Esophagus muscularis mucosa (tissue), 4 donors: ENCODE measurements around the gene ZBTB33. TPM values are rescaled to one million over a fixed set of nuclear protein-coding genes. Genes with fewer than 3 reads are reported as not detected.

Experiments used
- DNase-seq: peaks from one replicate; pipeline ENCODE4 v3.0.0-alpha.2; 2017; ENCODE audit errors: extremely low spot score
- H3K27ac ChIP-seq, 4 donors: fragments of 200-600 bp; sonication (generic); replicated peaks in 1 of 4; 1 replicate in 3 of 4; 2 replicates in 1 of 4; pipeline ENCODE4 v1.5.1; 2016 to 2019; ENCODE audit warnings: mild to moderate bottlenecking in 1 of 4
- H3K27me3 ChIP-seq, 4 donors: fragments of 200-600 bp; sonication (generic); one replicate each; pipeline versions ENCODE4 v1.5.1 to v1.6.0; 2016 to 2019
- H3K36me3 ChIP-seq, 4 donors: fragments of 200-600 bp; sonication (generic); one replicate each; pipeline ENCODE4 v1.5.1; 2016 to 2019
- H3K4me1 ChIP-seq, 4 donors: fragments of 200-600 bp; sonication (generic); one replicate each; pipeline ENCODE4 v1.5.1; 2016 to 2019
- H3K4me3 ChIP-seq, 4 donors: fragments of 200-600 bp; sonication (generic); 1 replicate in 2 of 4; 2 replicates in 2 of 4; pipeline ENCODE4 v1.5.1; 2016 to 2019; ENCODE audit warnings: mild to moderate bottlenecking in 4 of 4, moderate library complexity in 1 of 4
- H3K9me3 ChIP-seq, 4 donors: fragments of 200-600 bp; sonication (generic); 1 replicate in 3 of 4; 2 replicates in 1 of 4; pipeline ENCODE4 v1.5.1; 2016 to 2019
- CTCF ChIP-seq, 3 experiments: fragments of 200-600 bp in 2 of 3; fragments of 450-650 bp in 1 of 3; sonication (generic) in 2 of 3; IDR thresholded peaks; one replicate each; pipeline ENCODE4 v1.5.1; 2017 to 2019; ENCODE audit warnings: antibody characterized with exemption in 3 of 3, mild to moderate bottlenecking in 2 of 3, moderate library complexity in 1 of 3
- EP300 ChIP-seq: sonication (generic); formaldehyde crosslinking; IDR thresholded peaks from one replicate; pipeline ENCODE4 v1.6.1; 2017; ENCODE audit warnings: antibody characterized with exemption
- POLR2A ChIP-seq: fragments of 450-650 bp; IDR thresholded peaks from one replicate; pipeline ENCODE4 v1.6.1; 2017; ENCODE audit warnings: antibody characterized with exemption, moderate library complexity, mild to moderate bottlenecking, low read depth
- POLR2AphosphoS5 ChIP-seq, 2 donors: sonication (generic); formaldehyde crosslinking; IDR thresholded peaks; one replicate each; pipeline ENCODE4 v1.6.1; 2017; ENCODE audit warnings: antibody characterized with exemption in 2 of 2
- WGBS: methylation state at CpG from one replicate; pipeline ENCODE4 v1.1.5; 2018; 5-methylcytosine and 5-hydroxymethylcytosine counted together
- intact Hi-C: fragments of 100-400 bp; cut with DNase I; formaldehyde crosslinking; loops from one replicate; pipeline ENCODE4 v1.15.1; 2023
- total RNA-seq, 4 donors: library from RNA; depleted of rRNA; stranded (reverse); fragments of >200 nt; gene quantifications; one replicate each; pipeline versions ENCODE4 v1.1.0 to v1.2.1, GENCODE V29; 2016

ZBTB33 gene
- total RNA-seq: 1 to 10 TPM; 7.9 to 9.1 (median 8.1) TPM

GRCh38 chrX:120250522-120251271 lies at the start of gene ZBTB33:
Gene ZBTB33 (plus strand): TSS chrX:120250812. CDS start chrX:120253416, 2,604 bp downstream.
- Histone ChIP-seq H3K27ac (peak within 1 kb of the TSS; percentile 83 to 92 (median 90)), H3K4me3 (peak within 1 kb of the TSS; percentile 66 to 74 (median 73)), H3K27me3 (no peaks in the 10 kb centered on the region), H3K36me3 (peaks cover 0 to 18% (median 8%) of the 10 kb centered on the region in 4 donors), H3K4me1 (peaks cover 0 to 16% (median 4%) of the 10 kb centered on the region in 4 donors), H3K9me3 (peaks cover 0 to 4% (median 0%) of the 10 kb centered on the region in 4 donors)
- 46% methylated on average over 43 of the region's 75 CpGs for WGBS
- peak; percentile 94 for DNase-seq
- intact Hi-C loops: no loop called here
- peak; percentile 81 to 87 for TF ChIP-seq POLR2AphosphoS5 (IDR thresholded peaks at IDR 0.05)
- TF ChIP-seq POLR2A: peak; percentile 13
- TF ChIP-seq EP300: no peak
- peak; percentile 56 to 72 (median 63) for TF ChIP-seq CTCF (IDR thresholded peaks at IDR 0.05)

- H3K27ac ChIP-seq: no peak overlapping the region
- H3K27me3 ChIP-seq: no peaks in the 10 kb centered on the region
- H3K9me3 ChIP-seq: no peaks in the 10 kb centered on the region
- H3K4me1 ChIP-seq: no peaks in the 10 kb centered on the region
- H3K36me3 ChIP-seq: no peaks in the 10 kb centered on the region
- intact Hi-C loops: no loop called here
- TF ChIP-seq EP300 (no peak), CTCF (IDR thresholded peaks at IDR 0.05) (no peak), POLR2AphosphoS5 (IDR thresholded peaks at IDR 0.05) (no peak), POLR2A (no peak)
- no peak for DNase-seq
- WGBS: 66% methylated on average over 11 of the region's 11 CpGs
- H3K4me3 ChIP-seq: no peak overlapping the region
Observed at GRCh38 chrX:120200851-120201250, 49.8 kb upstream of the ZBTB33 start.

GRCh38 chrX:120205816-120206753 lies 44.5 kb upstream of the ZBTB33 start:
- no peak for DNase-seq
- H3K27ac ChIP-seq: no peak overlapping the region
- WGBS: 75% methylated on average over 11 of the region's 12 CpGs
- H3K4me1 ChIP-seq: no peaks in the 10 kb centered on the region
- H3K4me3 ChIP-seq: no peak overlapping the region
- H3K9me3 ChIP-seq: no peaks in the 10 kb centered on the region
- H3K36me3 ChIP-seq: no peaks in the 10 kb centered on the region
- intact Hi-C loops: no loop called here
- H3K27me3 ChIP-seq: no peaks in the 10 kb centered on the region
- TF ChIP-seq POLR2AphosphoS5 (IDR thresholded peaks at IDR 0.05): no peak
- TF ChIP-seq POLR2A: no peak

GRCh38 chrX:120207009-120207605 lies 43.5 kb upstream of the ZBTB33 start:
- intact Hi-C loops: no loop called here
- WGBS: 87% methylated on average over 8 of the region's 8 CpGs
- Histone ChIP-seq H3K27ac (no peak overlapping the region), H3K4me3 (no peak overlapping the region), H3K27me3 (no peaks in the 10 kb centered on the region), H3K9me3 (no peaks in the 10 kb centered on the region), H3K4me1 (no peaks in the 10 kb centered on the region), H3K36me3 (no peaks in the 10 kb centered on the region)
- TF ChIP-seq CTCF (IDR thresholded peaks at IDR 0.05) (no peak), POLR2AphosphoS5 (IDR thresholded peaks at IDR 0.05) (no peak), EP300 (no peak), POLR2A (no peak)
- DNase-seq: no peak
